DOHH2 (cell line): ENCODE data around the gene ERCC3.
"Not testable (repeated sequence)": the region's sequence is repeated elsewhere in the genome, so short reads cannot be mapped to it uniquely, and the experiment has no call there.

Experiments used
- EZH2phosphoT487 ChIP-seq: fragments of 200-600 bp; sonication (generic); IDR thresholded peaks from 2 replicates; pipeline ENCODE4 v1.6.1; 2017; ENCODE audit warnings: borderline replicate concordance, mild to moderate bottlenecking, antibody characterized with exemption, low read length, moderate library complexity, mixed read lengths
- TF ChIP-seq, protein P1 (sequence below): fragments of 200-600 bp; sonication (generic); IDR thresholded peaks from one replicate; pipeline ENCODE4 v1.5.1; 2014; ENCODE audit warnings: antibody characterized with exemption, mild to moderate bottlenecking, low read depth, low read length; ENCODE audit not compliant: poor library complexity, severe bottlenecking

GRCh38 chr2:127224135-127224534 is 69.8 kb downstream of the ERCC3 start:
- TF ChIP-seq, protein P1, sequence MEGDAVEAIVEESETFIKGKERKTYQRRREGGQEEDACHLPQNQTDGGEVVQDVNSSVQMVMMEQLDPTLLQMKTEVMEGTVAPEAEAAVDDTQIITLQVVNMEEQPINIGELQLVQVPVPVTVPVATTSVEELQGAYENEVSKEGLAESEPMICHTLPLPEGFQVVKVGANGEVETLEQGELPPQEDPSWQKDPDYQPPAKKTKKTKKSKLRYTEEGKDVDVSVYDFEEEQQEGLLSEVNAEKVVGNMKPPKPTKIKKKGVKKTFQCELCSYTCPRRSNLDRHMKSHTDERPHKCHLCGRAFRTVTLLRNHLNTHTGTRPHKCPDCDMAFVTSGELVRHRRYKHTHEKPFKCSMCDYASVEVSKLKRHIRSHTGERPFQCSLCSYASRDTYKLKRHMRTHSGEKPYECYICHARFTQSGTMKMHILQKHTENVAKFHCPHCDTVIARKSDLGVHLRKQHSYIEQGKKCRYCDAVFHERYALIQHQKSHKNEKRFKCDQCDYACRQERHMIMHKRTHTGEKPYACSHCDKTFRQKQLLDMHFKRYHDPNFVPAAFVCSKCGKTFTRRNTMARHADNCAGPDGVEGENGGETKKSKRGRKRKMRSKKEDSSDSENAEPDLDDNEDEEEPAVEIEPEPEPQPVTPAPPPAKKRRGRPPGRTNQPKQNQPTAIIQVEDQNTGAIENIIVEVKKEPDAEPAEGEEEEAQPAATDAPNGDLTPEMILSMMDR: not testable (repeated sequence)
- not testable (repeated sequence) for TF ChIP-seq EZH2phosphoT487
